ENCODE data around the gene ARL15. TPM values are rescaled to one million over a fixed set of nuclear protein-coding genes. Genes with fewer than 3 reads are reported as not detected.

The ARL15 gene
- total and polyA plus RNA-seq, 7 donors: 11.7 to 30.7 (median 16.6) TPM

- Histone ChIP-seq H3K27me3 (no peaks in the 10 kb centered on the region), H3K36me3 (no peaks in the 10 kb centered on the region), H3K4me3 (no peak overlapping the region), H3K27ac (no peak overlapping the region), H3K4me1 (no peaks in the 10 kb centered on the region), H3K9me3 (no peaks in the 10 kb centered on the region)
- DNase-seq: no peak
- intact Hi-C loops (cut with DNase I): loop anchor here (5.0 kb wide), 2 partner anchors 174 to 249 kb away; no protein-coding TSS in a partner anchor
- TF ChIP-seq POLR2A (IDR thresholded peaks at IDR 0.05): no peak
- peak in 3 of 4 experiments; percentile 31 to 52 (median 48) for TF ChIP-seq CTCF (IDR thresholded peaks at IDR 0.05)
- 59 to 67% methylated on average over 4 of the region's 4 CpGs for WGBS, 2 donors
Observed at GRCh38 chr5:54243483-54244080, 66.8 kb downstream of the ARL15 start.

- no peaks in the 10 kb centered on the region for H3K4me1 ChIP-seq
- intact Hi-C loops (cut with DNase I): loop anchor here (5.0 kb wide), 2 partner anchors 175 to 250 kb away; no protein-coding TSS in a partner anchor
- TF ChIP-seq POLR2A (IDR thresholded peaks at IDR 0.05) (no peak), EP300 (IDR thresholded peaks at IDR 0.05) (no peak), POLR2AphosphoS5 (IDR thresholded peaks at IDR 0.05) (no peak), CTCF (IDR thresholded peaks at IDR 0.05) (no peak)
- WGBS, 2 donors: 88 to 94% methylated on average over 5 of the region's 5 CpGs
- H3K36me3 ChIP-seq: no peaks in the 10 kb centered on the region
- no peak overlapping the region for H3K27ac ChIP-seq
- no peak for DNase-seq
- no peaks in the 10 kb centered on the region for H3K9me3 ChIP-seq
- H3K27me3 ChIP-seq: no peaks in the 10 kb centered on the region
- no peak overlapping the region for H3K4me3 ChIP-seq
Observed at GRCh38 chr5:54242297-54242696, 68.1 kb downstream of the ARL15 start.

- intact Hi-C loops (cut with DNase I): loop anchor here (5.0 kb wide), 1 partner anchor 73 kb away; no protein-coding TSS in a partner anchor
- peak in 3 of 4 experiments; percentile 29 to 47 (median 32) for TF ChIP-seq CTCF (IDR thresholded peaks at IDR 0.05)
- no peak for TF ChIP-seq POLR2AphosphoS5 (IDR thresholded peaks at IDR 0.05)
- H3K4me3 ChIP-seq: no peak overlapping the region
- no peaks in the 10 kb centered on the region for H3K36me3 ChIP-seq
- H3K9me3 ChIP-seq: no peaks in the 10 kb centered on the region
- 52 to 57% methylated on average over 2 of the region's 2 CpGs for WGBS, 2 donors
- H3K27me3 ChIP-seq: no peaks in the 10 kb centered on the region
- no peak overlapping the region for H3K27ac ChIP-seq
- H3K4me1 ChIP-seq: peaks cover 0 to 16% (median 4%) of the 10 kb centered on the region in 4 donors
- DNase-seq: no peak
Observed at GRCh38 chr5:54234304-54234933, 76.0 kb downstream of the ARL15 start.

- Histone ChIP-seq H3K4me3 (no peak overlapping the region), H3K27me3 (no peaks in the 10 kb centered on the region), H3K4me1 (peaks cover 0 to 27% (median 9%) of the 10 kb centered on the region in 4 donors), H3K36me3 (no peaks in the 10 kb centered on the region), H3K9me3 (no peaks in the 10 kb centered on the region), H3K27ac (no peak overlapping the region)
- DNase-seq: no peak
- 75 to 81% methylated on average over 3 of the region's 3 CpGs for WGBS, 2 donors
- no peak for TF ChIP-seq CTCF (IDR thresholded peaks at IDR 0.05)
- no peak for TF ChIP-seq EP300 (IDR thresholded peaks at IDR 0.05)
- peak in 2 of 4 donors; percentile 15 to 47 for TF ChIP-seq POLR2AphosphoS5 (IDR thresholded peaks at IDR 0.05)
- intact Hi-C loops (cut with DNase I): loop anchor here (5.0 kb wide), 1 partner anchor 76 kb away; no protein-coding TSS in a partner anchor
Observed at GRCh38 chr5:54230936-54231685, 79.3 kb downstream of the ARL15 start.

Data from sigmoid colon (tissue), 7 donors.